ENCODE results near the gene GNA14.

GRCh38 chr9:77594963-77595362, 53.2 kb downstream of the GNA14 start:
- no peak for TF ChIP-seq CTCF (IDR thresholded peaks at IDR 0.05)
- TF ChIP-seq POLR2A (IDR thresholded peaks at IDR 0.05): no peak
- no peak for TF ChIP-seq POLR2AphosphoS5 (IDR thresholded peaks at IDR 0.05; ENCODE audit: insufficient read depth in 1 of 2, low read depth in 1 of 2)
